GM23338 (cell line): Measurements from ENCODE around the gene VWA2. TPM values are rescaled to one million over a fixed set of nuclear protein-coding genes. Genes with fewer than 3 reads are reported as not detected.

Experiments used
- ATAC-seq: fragments of 200-7000 bp; cut with Tn5 transposase; 3 replicates; pipeline ENCODE4 v1.9.1; 2020
- DNase-seq: peaks from one replicate; pipeline ENCODE4 v3.0.0-alpha.2; 2015; ENCODE audit warnings: low spot score
- H2AFZ ChIP-seq: fragments of 200-600 bp; sonication (generic); 2 replicates; pipeline ENCODE4 v1.8.0; 2016; ENCODE audit warnings: antibody characterized with exemption, mild to moderate bottlenecking, moderate library complexity
- H3F3A ChIP-seq: fragments of 200-600 bp; sonication (generic); replicated peaks from 2 replicates; pipeline ENCODE4 v1.8.0; 2017; ENCODE audit warnings: antibody characterized with exemption, mixed run types, low read depth
- H3K27ac ChIP-seq: fragments of 200-600 bp; sonication (generic); 2 replicates; pipeline ENCODE4 v1.6.1; 2016; ENCODE audit warnings: low read depth
- H3K27me3 ChIP-seq: fragments of 200-600 bp; sonication (generic); 2 replicates; pipeline ENCODE4 v1.8.0; 2016; ENCODE audit warnings: mild to moderate bottlenecking, mixed run types, moderate library complexity; ENCODE audit not compliant: insufficient read depth
- H3K36me3 ChIP-seq: fragments of 200-600 bp; sonication (generic); 2 replicates; pipeline ENCODE4 v1.8.0; 2016; ENCODE audit warnings: mild to moderate bottlenecking; ENCODE audit not compliant: insufficient read depth
- H3K4me1 ChIP-seq: fragments of 200-600 bp; sonication (generic); 2 replicates; pipeline ENCODE4 v1.8.0; 2016; ENCODE audit warnings: mild to moderate bottlenecking, moderate library complexity; ENCODE audit not compliant: insufficient read depth
- H3K4me2 ChIP-seq: fragments of 200-600 bp; sonication (generic); 2 replicates; pipeline ENCODE4 v1.7.1; 2017; ENCODE audit warnings: mixed run types
- H3K4me3 ChIP-seq: fragments of 200-600 bp; sonication (generic); 2 replicates; pipeline ENCODE4 v1.6.1; 2016; ENCODE audit warnings: mixed run types
- H3K79me2 ChIP-seq: fragments of 200-600 bp; sonication (generic); replicated peaks from 2 replicates; pipeline ENCODE4 v1.8.0; 2017; ENCODE audit warnings: mild to moderate bottlenecking; ENCODE audit not compliant: insufficient read depth
- H3K9me2 ChIP-seq: fragments of 200-600 bp; sonication (generic); 2 replicates; pipeline ENCODE4 v1.8.0; 2017; ENCODE audit not compliant: insufficient read depth
- H4K20me1 ChIP-seq: fragments of 200-600 bp; sonication (generic); replicated peaks from 2 replicates; pipeline ENCODE4 v1.8.0; 2017; ENCODE audit warnings: mild to moderate bottlenecking; ENCODE audit not compliant: insufficient read depth
- H3K27ac Mint-ChIP-seq: 2 replicates; pipeline ENCODE4 v1.8.0; 2020; ENCODE audit warnings: inconsistent platforms, mild to moderate bottlenecking, moderate library complexity, mixed read lengths
- H3K27me3 Mint-ChIP-seq: 3 replicates; pipeline ENCODE4 v1.8.0; 2022; ENCODE audit warnings: low read depth, mild to moderate bottlenecking, moderate library complexity, mixed read lengths, inconsistent platforms; ENCODE audit not compliant: insufficient read depth, poor library complexity
- H3K36me3 Mint-ChIP-seq: 3 replicates; pipeline ENCODE4 v1.8.0; 2021; ENCODE audit warnings: low read depth, mild to moderate bottlenecking, inconsistent platforms, moderate library complexity, mixed read lengths
- H3K4me1 Mint-ChIP-seq: 3 replicates; pipeline ENCODE4 v1.8.0; 2020; ENCODE audit warnings: mild to moderate bottlenecking, inconsistent platforms, mixed read lengths
- H3K4me3 Mint-ChIP-seq: 3 replicates; pipeline ENCODE4 v1.8.0; 2021; ENCODE audit warnings: moderate library complexity, mild to moderate bottlenecking, inconsistent platforms, mixed read lengths
- H3K9me3 Mint-ChIP-seq: 3 replicates; pipeline ENCODE4 v1.8.0; 2020; ENCODE audit warnings: moderate library complexity, mild to moderate bottlenecking, inconsistent platforms, mixed read lengths
- CREB1 ChIP-seq: fragments of 250-450 bp; sonication (Bioruptor Pico); IDR thresholded peaks from 2 replicates; pipeline ENCODE4 v1.5.0; 2020; ENCODE audit warnings: low read depth, mild to moderate bottlenecking, moderate library complexity
- EZH2 ChIP-seq: fragments of 200-600 bp; sonication (generic); IDR thresholded peaks from one replicate; pipeline ENCODE4 v1.8.0; 2017; ENCODE audit warnings: antibody characterized with exemption, mild to moderate bottlenecking, low read depth; ENCODE audit not compliant: unreplicated experiment
- EZH2phosphoT487 ChIP-seq: fragments of 200-600 bp; sonication (generic); IDR thresholded peaks from one replicate; pipeline ENCODE4 v1.8.1; 2018; ENCODE audit warnings: antibody characterized with exemption; ENCODE audit not compliant: unreplicated experiment
- JUNB ChIP-seq: IDR thresholded peaks from one replicate; pipeline ENCODE4 v1.6.1; 2016; ENCODE audit warnings: antibody characterized with exemption; ENCODE audit not compliant: unreplicated experiment
- NANOG ChIP-seq: IDR thresholded peaks from 2 replicates; pipeline ENCODE4 v1.6.1; 2016; ENCODE audit warnings: antibody characterized with exemption, borderline replicate concordance
- POLR2AphosphoS5 ChIP-seq: IDR thresholded peaks from 2 replicates; pipeline ENCODE4 v1.6.1; 2016; ENCODE audit warnings: antibody characterized with exemption, low read depth
- REST ChIP-seq: IDR thresholded peaks from one replicate; pipeline ENCODE4 v1.6.1; 2018; ENCODE audit warnings: antibody characterized with exemption; ENCODE audit not compliant: unreplicated experiment
- STAT1 ChIP-seq: IDR thresholded peaks from one replicate; pipeline ENCODE4 v1.6.1; 2016; ENCODE audit warnings: antibody characterized with exemption; ENCODE audit not compliant: unreplicated experiment
- ZNF114 ChIP-seq: fragments of 250-450 bp; sonication (Bioruptor Pico); IDR thresholded peaks from 2 replicates; pipeline ENCODE4 v1.5.0; 2020; ENCODE audit warnings: mild to moderate bottlenecking, moderate library complexity
- ZNF331 ChIP-seq: fragments of 250-450 bp; sonication (Bioruptor Pico); IDR thresholded peaks from 2 replicates; pipeline ENCODE4 v1.5.0; 2020; ENCODE audit warnings: low read depth, mild to moderate bottlenecking, moderate library complexity
- ZNF462 ChIP-seq: fragments of 250-450 bp; sonication (Bioruptor Pico); IDR thresholded peaks from 2 replicates; pipeline ENCODE4 v1.5.0; 2020; ENCODE audit warnings: mild to moderate bottlenecking, moderate library complexity
- polyA plus RNA-seq: library from polyadenylated mRNA; unstranded; fragments of >200 nt; fragmentation: Nextera tagmentation; extraction: Ambion mirVana; gene quantifications from 2 replicates; pipeline ENCODE4 v1.2.1, GENCODE V29; 2016
- total RNA-seq: library from RNA; depleted of rRNA; stranded (reverse); fragments of >200 nt; shearing (Covaris generic); gene quantifications from 2 replicates; pipeline ENCODE4 v1.2.3, GENCODE V29; 2014
- TF ChIP-seq, protein P1 (sequence below), 2 experiments: fragments of 200-600 bp in 1 of 2; sonication (generic) in 1 of 2; conservative IDR thresholded peaks; 2 replicates each; pipeline versions ENCODE4 v1.5.1 to v1.6.1; 2016 to 2017; ENCODE audit warnings: antibody characterized with exemption in 2 of 2, low read depth in 2 of 2, mild to moderate bottlenecking in 2 of 2, moderate library complexity in 1 of 2
- TF ChIP-seq, protein P2 (sequence below): IDR thresholded peaks from 2 replicates; pipeline ENCODE4 v1.6.1; 2016; ENCODE audit warnings: antibody characterized with exemption

VWA2 gene
- total and polyA plus RNA-seq, 2 experiments from 2014 or later: 0.48 to 3.7 TPM

GRCh38 chr10:114291076-114291475, 52.0 kb downstream of the VWA2 start:
- Mint-ChIP-seq H3K9me3 (peaks cover 17% of the 10 kb centered on the region), H3K4me3 (no peak overlapping the region), H3K4me1 (no peaks in the 10 kb centered on the region; the same call in 2 of the 3 replicates), H3K27me3 (peaks cover 2% of the 10 kb centered on the region), H3K36me3 (peaks cover 18% of the 10 kb centered on the region), H3K27ac (no peak overlapping the region)
- ATAC-seq: no peak
- no peak overlapping the region for H3K27ac ChIP-seq
- no peaks in the 10 kb centered on the region for H4K20me1 ChIP-seq
- no peak overlapping the region for H3K4me3 ChIP-seq
- H3K4me1 ChIP-seq: no peaks in the 10 kb centered on the region
- no peaks in the 10 kb centered on the region for H3K9me2 ChIP-seq
- TF ChIP-seq, protein P1, sequence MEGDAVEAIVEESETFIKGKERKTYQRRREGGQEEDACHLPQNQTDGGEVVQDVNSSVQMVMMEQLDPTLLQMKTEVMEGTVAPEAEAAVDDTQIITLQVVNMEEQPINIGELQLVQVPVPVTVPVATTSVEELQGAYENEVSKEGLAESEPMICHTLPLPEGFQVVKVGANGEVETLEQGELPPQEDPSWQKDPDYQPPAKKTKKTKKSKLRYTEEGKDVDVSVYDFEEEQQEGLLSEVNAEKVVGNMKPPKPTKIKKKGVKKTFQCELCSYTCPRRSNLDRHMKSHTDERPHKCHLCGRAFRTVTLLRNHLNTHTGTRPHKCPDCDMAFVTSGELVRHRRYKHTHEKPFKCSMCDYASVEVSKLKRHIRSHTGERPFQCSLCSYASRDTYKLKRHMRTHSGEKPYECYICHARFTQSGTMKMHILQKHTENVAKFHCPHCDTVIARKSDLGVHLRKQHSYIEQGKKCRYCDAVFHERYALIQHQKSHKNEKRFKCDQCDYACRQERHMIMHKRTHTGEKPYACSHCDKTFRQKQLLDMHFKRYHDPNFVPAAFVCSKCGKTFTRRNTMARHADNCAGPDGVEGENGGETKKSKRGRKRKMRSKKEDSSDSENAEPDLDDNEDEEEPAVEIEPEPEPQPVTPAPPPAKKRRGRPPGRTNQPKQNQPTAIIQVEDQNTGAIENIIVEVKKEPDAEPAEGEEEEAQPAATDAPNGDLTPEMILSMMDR (conservative IDR thresholded peaks at IDR 0.05; ENCODE audit: low read depth in 2 of 2): no peak
- TF ChIP-seq ZNF114 (CRISPR knock-in tag) (no peak), NANOG (no peak), CREB1 (no peak), ZNF462 (CRISPR knock-in tag) (no peak), EZH2phosphoT487 (no peak), REST (no peak), EZH2 (no peak), ZNF331 (CRISPR knock-in tag) (no peak), POLR2AphosphoS5 (no peak), JUNB (no peak), STAT1 (no peak)
- TF ChIP-seq, protein P2, sequence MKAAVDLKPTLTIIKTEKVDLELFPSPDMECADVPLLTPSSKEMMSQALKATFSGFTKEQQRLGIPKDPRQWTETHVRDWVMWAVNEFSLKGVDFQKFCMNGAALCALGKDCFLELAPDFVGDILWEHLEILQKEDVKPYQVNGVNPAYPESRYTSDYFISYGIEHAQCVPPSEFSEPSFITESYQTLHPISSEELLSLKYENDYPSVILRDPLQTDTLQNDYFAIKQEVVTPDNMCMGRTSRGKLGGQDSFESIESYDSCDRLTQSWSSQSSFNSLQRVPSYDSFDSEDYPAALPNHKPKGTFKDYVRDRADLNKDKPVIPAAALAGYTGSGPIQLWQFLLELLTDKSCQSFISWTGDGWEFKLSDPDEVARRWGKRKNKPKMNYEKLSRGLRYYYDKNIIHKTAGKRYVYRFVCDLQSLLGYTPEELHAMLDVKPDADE: no peak
- no peak overlapping the region for H3K4me2 ChIP-seq
- no peaks in the 10 kb centered on the region for H3K79me2 ChIP-seq
- no peak overlapping the region for H2AFZ ChIP-seq
- H3K36me3 ChIP-seq: peaks cover 14% of the 10 kb centered on the region
- H3K27me3 ChIP-seq: no peaks in the 10 kb centered on the region
- DNase-seq: no peak
- H3F3A ChIP-seq: no peaks in the 10 kb centered on the region
